ENCODE results near the gene GREB1.

Gene GREB1

GRCh38 chr2:11578986-11579774 lies 45.3 kb downstream of the GREB1 start:
- DNase-seq (ENCODE audit: low read depth, low spot score): no peak

- DNase-seq (ENCODE audit: low read depth, low spot score): no peak
Measured at GRCh38 chr2:11579867-11580659, 46.2 kb downstream of the GREB1 start.

- DNase-seq (ENCODE audit: low read depth, low spot score): no peak
Measured at GRCh38 chr2:11580697-11581096, 46.9 kb downstream of the GREB1 start.

- DNase-seq (ENCODE audit: low read depth, low spot score): no peak
Measured at GRCh38 chr2:11581124-11581796, 47.4 kb downstream of the GREB1 start.

GRCh38 chr2:11581797-11582611 lies 48.2 kb downstream of the GREB1 start:
- DNase-seq (ENCODE audit: low read depth, low spot score): no peak

- no peak for DNase-seq (ENCODE audit: low read depth, low spot score)
Measured at GRCh38 chr2:11582612-11582861, 48.7 kb downstream of the GREB1 start.

GRCh38 chr2:11582862-11583752 lies 49.3 kb downstream of the GREB1 start:
- peak; percentile 29 for DNase-seq (ENCODE audit: low read depth, low spot score)

GRCh38 chr2:11583840-11584524 lies 50.1 kb downstream of the GREB1 start:
- peak; percentile 82 for DNase-seq (ENCODE audit: low read depth, low spot score)

GRCh38 chr2:11584525-11585056 lies 50.7 kb downstream of the GREB1 start:
- no peak for DNase-seq (ENCODE audit: low read depth, low spot score)

GRCh38 chr2:11585071-11585470 lies 51.2 kb downstream of the GREB1 start:
- DNase-seq (ENCODE audit: low read depth, low spot score): no peak

GRCh38 chr2:11588228-11589110 lies 54.6 kb downstream of the GREB1 start:
- DNase-seq (ENCODE audit: low read depth, low spot score): no peak

GRCh38 chr2:11589316-11589940 lies 55.6 kb downstream of the GREB1 start:
- DNase-seq (ENCODE audit: low read depth, low spot score): no peak

- DNase-seq (ENCODE audit: low read depth, low spot score): no peak
Measured at GRCh38 chr2:11590193-11590592, 56.3 kb downstream of the GREB1 start.

GRCh38 chr2:11591091-11591490 lies 57.2 kb downstream of the GREB1 start:
- DNase-seq (ENCODE audit: low read depth, low spot score): no peak

GRCh38 chr2:11592671-11593574 lies 59.1 kb downstream of the GREB1 start:
- no peak for DNase-seq (ENCODE audit: low read depth, low spot score)

- DNase-seq (ENCODE audit: low read depth, low spot score): no peak
Measured at GRCh38 chr2:11596801-11597200, 63.0 kb downstream of the GREB1 start.

- no peak for DNase-seq (ENCODE audit: low read depth, low spot score)
Measured at GRCh38 chr2:11597538-11598225, 63.8 kb downstream of the GREB1 start.
